ENCODE results near the gene UAP1.

DNA sequence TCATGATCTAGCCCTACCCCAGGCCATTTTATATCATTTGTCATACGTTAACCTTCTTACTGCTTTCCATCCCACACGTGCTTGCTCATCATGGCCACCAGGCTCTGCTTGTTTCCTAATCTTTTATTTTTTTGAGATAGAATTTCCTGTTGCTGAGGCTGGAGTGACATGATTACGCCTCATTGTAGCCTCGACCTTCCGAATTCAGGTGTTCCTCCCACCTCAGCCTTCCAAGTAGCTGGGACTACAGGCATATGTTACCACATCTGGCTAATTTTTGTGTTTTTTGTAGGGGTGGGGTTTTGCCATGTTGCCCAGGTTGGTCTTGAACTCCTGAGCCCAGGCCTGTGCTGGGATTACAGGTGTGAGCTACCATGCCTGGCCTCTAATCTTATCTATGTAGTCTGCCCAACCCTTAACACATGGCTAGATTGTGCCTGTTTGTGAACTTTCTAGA is 3.3 kb downstream of the UAP1 start:
- TF ChIP-seq, protein P1, sequence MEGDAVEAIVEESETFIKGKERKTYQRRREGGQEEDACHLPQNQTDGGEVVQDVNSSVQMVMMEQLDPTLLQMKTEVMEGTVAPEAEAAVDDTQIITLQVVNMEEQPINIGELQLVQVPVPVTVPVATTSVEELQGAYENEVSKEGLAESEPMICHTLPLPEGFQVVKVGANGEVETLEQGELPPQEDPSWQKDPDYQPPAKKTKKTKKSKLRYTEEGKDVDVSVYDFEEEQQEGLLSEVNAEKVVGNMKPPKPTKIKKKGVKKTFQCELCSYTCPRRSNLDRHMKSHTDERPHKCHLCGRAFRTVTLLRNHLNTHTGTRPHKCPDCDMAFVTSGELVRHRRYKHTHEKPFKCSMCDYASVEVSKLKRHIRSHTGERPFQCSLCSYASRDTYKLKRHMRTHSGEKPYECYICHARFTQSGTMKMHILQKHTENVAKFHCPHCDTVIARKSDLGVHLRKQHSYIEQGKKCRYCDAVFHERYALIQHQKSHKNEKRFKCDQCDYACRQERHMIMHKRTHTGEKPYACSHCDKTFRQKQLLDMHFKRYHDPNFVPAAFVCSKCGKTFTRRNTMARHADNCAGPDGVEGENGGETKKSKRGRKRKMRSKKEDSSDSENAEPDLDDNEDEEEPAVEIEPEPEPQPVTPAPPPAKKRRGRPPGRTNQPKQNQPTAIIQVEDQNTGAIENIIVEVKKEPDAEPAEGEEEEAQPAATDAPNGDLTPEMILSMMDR (IDR thresholded peaks at IDR 0.05; ENCODE audit: poor library complexity, severe bottlenecking), result no peak
- TF ChIP-seq POLR2AphosphoS5 (IDR thresholded peaks at IDR 0.05) (no peak), SMC3 (conservative IDR thresholded peaks at IDR 0.05; ENCODE audit: poor library complexity) (no peak), MXI1 (conservative IDR thresholded peaks at IDR 0.05; ENCODE audit: poor library complexity, severe bottlenecking) (no peak), TAF1 (IDR thresholded peaks at IDR 0.05; ENCODE audit: low read depth) (no peak), RAD21 (conservative IDR thresholded peaks at IDR 0.05) (no peak), EP300 (conservative IDR thresholded peaks at IDR 0.05; ENCODE audit: poor library complexity, severe bottlenecking) (no peak)
